HL-60 (cell line): ENCODE results near the gene TOR1A.

Experiments
- DNase-seq, 2 experiments: peaks; one replicate each; pipeline ENCODE4 v3.0.0-alpha.2; 2010 to 2020; ENCODE audit warnings: low read depth in 1 of 2, low spot score in 1 of 2
- H3K27ac ChIP-seq: fragments of 250-450 bp; sonication (Bioruptor Pico); replicated peaks from 2 replicates; pipeline ENCODE4 v1.5.1; 2020; ENCODE audit warnings: mild to moderate bottlenecking, moderate library complexity
- H3K27me3 ChIP-seq: fragments of 250-450 bp; sonication (Bioruptor Pico); 2 replicates; pipeline ENCODE4 v1.5.1; 2021; ENCODE audit warnings: mild to moderate bottlenecking, moderate library complexity; ENCODE audit not compliant: insufficient read depth, poor library complexity, severe bottlenecking
- H3K4me3 ChIP-seq: replicated peaks from 2 replicates; pipeline ENCODE4 v1.5.1; 2011; ENCODE audit warnings: mild to moderate bottlenecking, control low read depth, low read length; ENCODE audit not compliant: insufficient read depth
- CTCF ChIP-seq: IDR thresholded peaks from one replicate; pipeline ENCODE4 v1.5.1; 2011; ENCODE audit warnings: low read length, control low read depth, inconsistent platforms; ENCODE audit not compliant: insufficient read depth
- GABPA ChIP-seq: IDR thresholded peaks from 2 replicates; pipeline ENCODE4 v1.6.1; 2012; ENCODE audit warnings: low read depth
- POLR2AphosphoS5 ChIP-seq: IDR thresholded peaks from 2 replicates; pipeline ENCODE4 v1.6.1; 2012; ENCODE audit warnings: low read depth
- REST ChIP-seq: IDR thresholded peaks from 2 replicates; pipeline ENCODE4 v1.6.1; 2012; ENCODE audit warnings: low read depth; ENCODE audit not compliant: insufficient replicate concordance
- SPI1 ChIP-seq: IDR thresholded peaks from 2 replicates; pipeline ENCODE4 v1.6.1; 2012; ENCODE audit warnings: low read depth, mild to moderate bottlenecking, borderline replicate concordance

Gene TOR1A

GRCh38 chr9:129816501-129817435, 7.2 kb downstream of the TOR1A start:
- TF ChIP-seq SPI1 (peak; percentile 76; the same call in 1 of the 2 replicates), GABPA (no peak), CTCF (no peak), POLR2AphosphoS5 (peak; percentile 73), REST (peak; percentile 34)
- DNase-seq: peak; percentile 72 to 97
- Histone ChIP-seq H3K4me3 (no peak overlapping the region), H3K27me3 (no peaks in the 10 kb centered on the region), H3K27ac (peak overlapping the region; percentile 76)

GRCh38 chr9:129815278-129815677, 8.7 kb downstream of the TOR1A start:
- Histone ChIP-seq H3K4me3 (no peak overlapping the region), H3K27ac (peak overlapping the region; percentile 76), H3K27me3 (no peaks in the 10 kb centered on the region)
- TF ChIP-seq REST (no peak), POLR2AphosphoS5 (no peak), CTCF (no peak), SPI1 (no peak), GABPA (no peak)
- DNase-seq: no peak

GRCh38 chr9:129814432-129815223, 9.3 kb downstream of the TOR1A start:
- DNase-seq: no peak
- TF ChIP-seq REST: no peak
- TF ChIP-seq GABPA: no peak
- no peak for TF ChIP-seq SPI1
- no peak for TF ChIP-seq CTCF
- TF ChIP-seq POLR2AphosphoS5: no peak; the same call in 1 of the 2 replicates
- no peak overlapping the region for H3K4me3 ChIP-seq
- H3K27me3 ChIP-seq: no peaks in the 10 kb centered on the region
- H3K27ac ChIP-seq: peak overlapping the region; percentile 21; the same call in 1 of the 2 replicates
